Measurements from ENCODE around the gene CALU.

Gene CALU

GRCh38 chr7:128810997-128811396 lies 71.8 kb downstream of the CALU start:
- ChIA-PET POLR2A (no interaction called here), CTCF (no interaction called here)
- Histone ChIP-seq H3K27ac (ENCODE audit: extremely low read depth, low read depth, low read length) (no peak overlapping the region), H3K36me3 (ENCODE audit: control insufficient read depth in 2 of 2, insufficient read depth in 1 of 2, low read length in 2 of 2) (peaks cover 0 to 36% of the 10 kb centered on the region in 2 experiments; a peak in 1 of 3 replicates), H3K9me3 (ENCODE audit: control insufficient read depth, insufficient read depth, low read depth, low read length) (no peaks in the 10 kb centered on the region), H3K4me1 (ENCODE audit: control insufficient read depth, insufficient read depth, low read length) (no peaks in the 10 kb centered on the region), H3K4me3 (ENCODE audit: low read depth, low read length) (no peak overlapping the region)
- TF ChIP-seq ZNF423 (tag by site-specific recombination; IDR thresholded peaks at IDR 0.05), result no peak
- no peak for TF ChIP-seq ZBTB21 (tag by site-specific recombination; IDR thresholded peaks at IDR 0.05)
- TF ChIP-seq ZNF148 (tag by site-specific recombination; IDR thresholded peaks at IDR 0.05; ENCODE audit: borderline replicate concordance), result no peak

GRCh38 chr7:128811631-128812430 lies 72.7 kb downstream of the CALU start:
- Histone ChIP-seq H3K4me1 (ENCODE audit: control insufficient read depth, insufficient read depth, low read length) (no peaks in the 10 kb centered on the region), H3K36me3 (ENCODE audit: control insufficient read depth in 2 of 2, insufficient read depth in 1 of 2, low read length in 2 of 2) (peaks cover 0 to 27% of the 10 kb centered on the region in 2 experiments; a peak in 1 of 3 replicates), H3K27ac (ENCODE audit: extremely low read depth, low read depth, low read length) (no peak overlapping the region), H3K4me3 (ENCODE audit: low read depth, low read length) (no peak overlapping the region), H3K9me3 (ENCODE audit: control insufficient read depth, insufficient read depth, low read depth, low read length) (no peaks in the 10 kb centered on the region)
- ChIA-PET CTCF (interaction anchor here (0.7 kb wide), 2 partner anchors 9 to 351 kb away, joined by 3 read pairs; no protein-coding TSS in a partner anchor), POLR2A (no interaction called here)
- TF ChIP-seq MYNN (tag by site-specific recombination; IDR thresholded peaks at IDR 0.05; ENCODE audit: borderline replicate concordance) (no peak), ZNF157 (tag by site-specific recombination; IDR thresholded peaks at IDR 0.05) (no peak), SCRT2 (tag by site-specific recombination; IDR thresholded peaks at IDR 0.05) (no peak), ZEB2 (tag by site-specific recombination; IDR thresholded peaks at IDR 0.05) (no peak), ZBTB10 (tag by site-specific recombination; IDR thresholded peaks at IDR 0.05) (no peak), ZBTB1 (tag by site-specific recombination; IDR thresholded peaks at IDR 0.05) (no peak), ZNF23 (tag by site-specific recombination; IDR thresholded peaks at IDR 0.05; ENCODE audit: borderline replicate concordance) (no peak), GLI4 (tag by site-specific recombination; IDR thresholded peaks at IDR 0.05) (no peak), ZNF561 (tag by site-specific recombination; IDR thresholded peaks at IDR 0.05; ENCODE audit: borderline replicate concordance) (no peak), ATF2 (tag by site-specific recombination; IDR thresholded peaks at IDR 0.05; ENCODE audit: low read depth) (no peak), ZNF266 (tag by site-specific recombination; IDR thresholded peaks at IDR 0.05; ENCODE audit: low read depth) (no peak), MEIS1 (CRISPR knock-in tag; IDR thresholded peaks at IDR 0.05; ENCODE audit: borderline replicate concordance) (no peak), ZBTB26 (tag by site-specific recombination; optimal IDR thresholded peaks at IDR 0.05) (no peak), ZNF292 (tag by site-specific recombination; IDR thresholded peaks at IDR 0.05; ENCODE audit: borderline replicate concordance, low read depth) (no peak), ZNF10 (tag by site-specific recombination; IDR thresholded peaks at IDR 0.05) (no peak), BCL11B (tag by site-specific recombination; IDR thresholded peaks at IDR 0.05; ENCODE audit: low read depth) (no peak), SP2 (tag by site-specific recombination; IDR thresholded peaks at IDR 0.05) (no peak), ZNF366 (tag by site-specific recombination; conservative IDR thresholded peaks at IDR 0.05) (no peak)
